Activated CD4-positive, alpha-beta T cell treated with anti-CD3 and anti-CD28 coated beads for 36 hours (primary cell): ENCODE measurements around the gene SNCAIP. TPM values are rescaled to one million over a fixed set of nuclear protein-coding genes. Genes with fewer than 3 reads are reported as not detected.

Experiments
- ATAC-seq: fragments of 200-7000 bp; cut with Tn5 transposase; one replicate; pipeline ENCODE4 v1.10.0; 2021; ENCODE audit warnings: mild to moderate bottlenecking, moderate library complexity
- CTCF ChIA-PET: fragments of 350-600 bp; sonication (Branson Sonifier 250); formaldehyde crosslinking; loops from one replicate; lab custom pipeline; 2021; ENCODE audit warnings: antibody characterized with exemption; lab: Charles Lee
- POLR2A ChIA-PET: fragments of 350-600 bp; sonication (Branson Sonifier 250); formaldehyde crosslinking; loops from one replicate; lab custom pipeline; 2021; ENCODE audit warnings: antibody characterized with exemption, inconsistent platforms; lab: Charles Lee
- DNase-seq: peaks from one replicate; pipeline ENCODE4 v3.0.0-alpha.2; 2020
- H3K27ac Mint-ChIP-seq: one replicate; pipeline ENCODE4 v1.8.0; 2021; ENCODE audit warnings: mixed read lengths
- H3K27me3 Mint-ChIP-seq: one replicate; pipeline ENCODE4 v1.8.0; 2021; ENCODE audit warnings: mixed read lengths
- H3K36me3 Mint-ChIP-seq: one replicate; pipeline ENCODE4 v1.8.0; 2021; ENCODE audit warnings: low read depth, mixed read lengths
- H3K4me1 Mint-ChIP-seq: one replicate; pipeline ENCODE4 v1.8.0; 2021; ENCODE audit warnings: mixed read lengths
- H3K4me3 Mint-ChIP-seq: one replicate; pipeline ENCODE4 v1.8.0; 2021; ENCODE audit warnings: mild to moderate bottlenecking, moderate library complexity, mixed read lengths
- H3K9me3 Mint-ChIP-seq: one replicate; pipeline ENCODE4 v1.8.0; 2021; ENCODE audit warnings: low read depth, mixed read lengths
- intact Hi-C, 2 experiments: fragments of 100-400 bp; cut with DNase I in 1 of 2; cut with micrococcal nuclease in 1 of 2; formaldehyde crosslinking; loops; one replicate each; pipeline versions ENCODE4 v1.14.2 to v1.15.1; 2022 to 2024; cut with DNase I, micrococcal nuclease
- total RNA-seq, 2 experiments: library from RNA; stranded (reverse); gene quantifications; one replicate each; pipeline ENCODE4 v1.2.3, GENCODE V29; 2021

The SNCAIP gene
- total RNA-seq, 2 experiments from 2014 or later = not detected

DNA sequence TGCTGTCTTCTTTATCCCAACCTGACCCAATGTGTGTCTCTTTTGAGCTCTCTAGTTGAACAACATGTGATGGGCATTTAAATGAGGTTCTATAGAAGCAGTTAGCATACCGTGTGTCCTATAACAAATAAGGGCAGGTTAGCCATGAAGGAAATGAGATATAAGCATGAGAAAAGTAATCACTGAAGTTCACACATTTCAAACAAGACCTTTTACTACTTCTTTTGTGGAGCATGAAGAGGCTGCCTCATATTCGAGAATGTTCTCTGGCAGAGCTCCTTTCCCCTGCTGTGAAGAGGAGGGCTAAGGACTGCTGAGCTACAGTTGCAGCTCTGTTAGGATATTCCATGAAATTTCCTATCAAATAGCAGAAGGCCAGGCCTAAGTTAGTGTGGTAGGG lies 15.2 kb upstream of the SNCAIP start:
- DNase-seq (no peak), ATAC-seq (no peak)
- Mint-ChIP-seq H3K27me3 (peaks cover 10% of the 10 kb centered on the region), H3K36me3 (no peaks in the 10 kb centered on the region), H3K27ac (no peak overlapping the region), H3K4me1 (no peaks in the 10 kb centered on the region), H3K9me3 (peaks cover 3% of the 10 kb centered on the region), H3K4me3 (no peak overlapping the region)
- POLR2A ChIA-PET = no interaction called here
- CTCF ChIA-PET = no interaction called here
- intact Hi-C loops = loop anchor here in 1 of 2 experiments (5.0 kb wide), 1 partner anchor 120 kb away; no protein-coding TSS in a partner anchor

GRCh38 chr5:122297587-122298298 lies 14.3 kb upstream of the SNCAIP start:
- Mint-ChIP-seq H3K36me3 (no peaks in the 10 kb centered on the region), H3K4me1 (no peaks in the 10 kb centered on the region), H3K9me3 (peaks cover 3% of the 10 kb centered on the region), H3K27me3 (peaks cover 10% of the 10 kb centered on the region), H3K27ac (no peak overlapping the region), H3K4me3 (no peak overlapping the region)
- ATAC-seq (no peak), DNase-seq (no peak)
- ChIA-PET POLR2A (no interaction called here), CTCF (no interaction called here)
- intact Hi-C loops = loop anchor here in 1 of 2 experiments (5.0 kb wide), 1 partner anchor 120 kb away; no protein-coding TSS in a partner anchor

- no peak overlapping the region for H3K27ac Mint-ChIP-seq
- no peaks in the 10 kb centered on the region for H3K4me1 Mint-ChIP-seq
- no peaks in the 10 kb centered on the region for H3K36me3 Mint-ChIP-seq
- CTCF ChIA-PET = no interaction called here
- H3K27me3 Mint-ChIP-seq = peaks cover 2% of the 10 kb centered on the region
- POLR2A ChIA-PET = interaction anchor here (0.6 kb wide), 1 partner anchor 38 kb away, joined by 6 read pairs; no protein-coding TSS in a partner anchor
- no peak for DNase-seq
- intact Hi-C loops = no loop called here
- no peak for ATAC-seq
- H3K9me3 Mint-ChIP-seq = no peaks in the 10 kb centered on the region
- no peak overlapping the region for H3K4me3 Mint-ChIP-seq
Measured at GRCh38 chr5:122300374-122300773, 11.7 kb upstream of the SNCAIP start.

DNA sequence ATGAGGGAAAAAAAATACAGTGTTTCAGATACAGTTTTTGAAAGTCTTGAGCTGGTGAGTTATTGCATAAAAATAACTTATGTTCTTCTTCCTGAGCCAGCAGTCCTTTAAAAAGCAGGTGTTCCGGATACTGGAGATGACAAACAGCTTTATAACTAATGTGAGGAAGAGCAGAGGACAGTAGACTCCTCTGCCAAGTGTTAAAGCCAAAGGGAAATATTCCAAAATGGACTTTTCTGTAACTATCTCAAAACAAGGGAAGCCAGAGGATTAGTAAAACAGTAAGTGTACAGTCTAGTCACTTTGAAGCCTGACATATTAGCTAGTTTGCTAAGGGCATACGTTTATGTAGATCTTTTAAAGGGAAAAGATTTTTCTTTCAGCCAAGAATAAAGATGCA lies 11.0 kb upstream of the SNCAIP start:
- POLR2A ChIA-PET = no interaction called here

DNA sequence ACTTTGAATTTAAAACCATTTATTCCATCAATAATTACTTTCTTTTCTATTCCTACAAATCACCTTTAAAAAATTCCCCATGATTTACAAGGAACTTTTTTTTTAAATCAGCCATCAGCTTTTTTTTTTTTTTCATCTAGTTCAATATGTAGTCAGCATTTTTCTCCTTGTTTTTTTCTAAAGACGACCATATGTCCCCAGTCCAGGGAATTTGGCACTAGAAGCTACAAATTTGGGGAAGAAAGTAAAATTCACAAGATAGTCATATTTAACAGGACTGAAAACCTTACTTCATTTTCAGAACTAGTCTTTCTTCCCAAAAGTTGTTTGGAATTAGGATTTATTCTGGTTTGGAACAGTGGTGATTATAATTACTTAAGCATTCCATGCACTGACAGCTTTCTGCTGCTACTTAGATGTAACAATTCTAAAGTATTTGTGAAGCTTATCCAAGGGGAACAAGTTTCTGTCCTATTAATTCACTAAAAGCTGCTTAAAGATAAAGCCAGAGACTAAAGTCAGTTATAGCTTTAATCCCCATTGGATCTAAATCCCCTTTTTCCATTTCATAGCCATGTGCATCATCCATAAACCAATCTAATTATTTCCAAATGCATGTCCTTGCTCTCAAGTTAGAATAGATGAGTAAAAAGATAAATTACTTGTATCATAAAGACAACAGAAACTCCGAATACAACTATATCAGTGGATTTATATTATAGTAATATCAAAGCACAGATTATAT lies 7.4 kb upstream of the SNCAIP start:
- H3K27ac Mint-ChIP-seq = no peak overlapping the region
- ATAC-seq = no peak
- peaks cover 13% of the 10 kb centered on the region for H3K27me3 Mint-ChIP-seq
- no peak for DNase-seq
- intact Hi-C loops = no loop called here
- ChIA-PET POLR2A (no interaction called here), CTCF (no interaction called here)
- H3K4me1 Mint-ChIP-seq = no peaks in the 10 kb centered on the region
- no peaks in the 10 kb centered on the region for H3K9me3 Mint-ChIP-seq
- H3K36me3 Mint-ChIP-seq = no peaks in the 10 kb centered on the region
- no peak overlapping the region for H3K4me3 Mint-ChIP-seq

More for the DNA sequence above, 11.0 kb upstream of the SNCAIP start:
- no peaks in the 10 kb centered on the region for H3K9me3 Mint-ChIP-seq
- ATAC-seq = no peak
- H3K4me1 Mint-ChIP-seq = no peaks in the 10 kb centered on the region
- DNase-seq = no peak
- intact Hi-C loops = no loop called here
- no peak overlapping the region for H3K4me3 Mint-ChIP-seq
- H3K27ac Mint-ChIP-seq = no peak overlapping the region
- peaks cover 4% of the 10 kb centered on the region for H3K27me3 Mint-ChIP-seq
- H3K36me3 Mint-ChIP-seq = no peaks in the 10 kb centered on the region
- CTCF ChIA-PET = no interaction called here

DNA sequence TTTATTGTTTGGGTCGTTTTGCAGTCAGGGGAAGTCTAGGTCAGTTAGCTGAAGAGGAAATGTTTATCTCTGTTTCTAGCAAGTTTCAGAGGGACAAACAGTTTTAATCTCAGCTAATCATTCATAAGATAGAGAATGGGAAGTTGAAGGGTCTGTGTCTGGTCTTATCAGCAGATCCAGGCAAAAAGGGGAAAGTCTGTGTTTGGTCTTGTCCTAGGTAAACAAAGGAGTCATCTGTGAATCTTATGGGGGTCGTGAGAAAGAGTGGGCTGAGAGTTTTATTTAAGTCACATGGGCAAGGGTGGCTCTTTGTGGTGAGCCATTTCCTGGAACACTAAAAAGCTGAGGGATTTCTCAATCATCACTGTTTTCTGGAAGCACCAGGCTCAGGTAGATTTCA lies 5.6 kb upstream of the SNCAIP start:
- Mint-ChIP-seq H3K27ac (no peak overlapping the region), H3K27me3 (peaks cover 28% of the 10 kb centered on the region), H3K9me3 (no peaks in the 10 kb centered on the region), H3K4me3 (no peak overlapping the region), H3K36me3 (no peaks in the 10 kb centered on the region), H3K4me1 (no peaks in the 10 kb centered on the region)
- DNase-seq = no peak
- intact Hi-C loops = no loop called here
- ChIA-PET CTCF (no interaction called here), POLR2A (no interaction called here)
- no peak for ATAC-seq

- Mint-ChIP-seq H3K9me3 (no peaks in the 10 kb centered on the region), H3K4me3 (no peak overlapping the region), H3K4me1 (peaks cover 5% of the 10 kb centered on the region), H3K27me3 (peaks cover 51% of the 10 kb centered on the region), H3K27ac (no peak overlapping the region), H3K36me3 (no peaks in the 10 kb centered on the region)
- POLR2A ChIA-PET = no interaction called here
- intact Hi-C loops = loop anchor here in 1 of 2 experiments (10.0 kb wide), 1 partner anchor 784 kb away; no protein-coding TSS in a partner anchor
- ATAC-seq (no peak), DNase-seq (no peak)
- CTCF ChIA-PET = no interaction called here
Measured at GRCh38 chr5:122310889-122311288, 1.1 kb upstream of the SNCAIP start.

DNA sequence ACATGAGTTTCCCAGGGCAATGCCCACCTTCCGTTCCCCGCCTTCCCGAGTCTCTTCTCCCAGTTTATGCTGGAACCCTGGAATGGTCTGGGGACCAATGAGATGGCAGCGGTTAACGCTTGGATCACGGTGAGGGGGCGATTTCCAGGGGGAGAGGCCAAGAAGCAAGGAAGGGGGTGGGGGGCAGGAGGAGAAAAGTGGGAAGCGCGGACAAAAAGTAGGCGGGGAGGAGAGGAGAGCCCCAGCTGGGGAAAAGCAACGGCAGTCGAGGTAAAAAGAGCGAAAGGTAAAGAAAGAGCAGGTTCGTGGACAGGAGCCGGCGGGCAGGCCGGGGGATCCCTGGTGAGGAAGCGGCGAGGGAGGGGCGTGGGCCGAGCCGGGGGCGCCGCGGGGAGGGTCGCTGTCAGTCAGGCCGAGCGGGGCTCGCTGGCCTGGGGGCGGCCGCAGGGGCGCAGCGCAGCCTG lies 508 bp upstream of the SNCAIP start:
- intact Hi-C loops = loop anchor here in 1 of 2 experiments (10.0 kb wide), 1 partner anchor 783 kb away; no protein-coding TSS in a partner anchor
- peaks cover 50% of the 10 kb centered on the region for H3K27me3 Mint-ChIP-seq

GRCh38 chr5:122312591-122313406 lies 762 bp downstream of the SNCAIP start:
- H3K27ac Mint-ChIP-seq = no peak overlapping the region
- POLR2A ChIA-PET = no interaction called here
- ATAC-seq (no peak), DNase-seq (no peak)
- intact Hi-C loops = loop anchor here in 1 of 2 experiments (10.0 kb wide), 1 partner anchor 782 kb away; no protein-coding TSS in a partner anchor
- H3K36me3 Mint-ChIP-seq = no peaks in the 10 kb centered on the region
- CTCF ChIA-PET = no interaction called here
- peaks cover 50% of the 10 kb centered on the region for H3K27me3 Mint-ChIP-seq
- no peaks in the 10 kb centered on the region for H3K9me3 Mint-ChIP-seq
- no peak overlapping the region for H3K4me3 Mint-ChIP-seq
- H3K4me1 Mint-ChIP-seq = peaks cover 5% of the 10 kb centered on the region

More for the DNA sequence above, 508 bp upstream of the SNCAIP start:
- CTCF ChIA-PET = interaction anchor here (0.7 kb wide), 1 partner anchor 195 kb away, joined by 3 read pairs; no protein-coding TSS in a partner anchor
- ATAC-seq (no peak), DNase-seq (no peak)
- Mint-ChIP-seq H3K4me3 (no peak overlapping the region), H3K4me1 (peaks cover 5% of the 10 kb centered on the region), H3K27ac (no peak overlapping the region), H3K36me3 (no peaks in the 10 kb centered on the region), H3K9me3 (no peaks in the 10 kb centered on the region)
- POLR2A ChIA-PET = no interaction called here

- DNase-seq = no peak
- intact Hi-C loops = loop anchor here in 1 of 2 experiments (10.0 kb wide), 1 partner anchor 781 kb away; no protein-coding TSS in a partner anchor
- Mint-ChIP-seq H3K27ac (no peak overlapping the region), H3K4me3 (no peak overlapping the region), H3K27me3 (peaks cover 50% of the 10 kb centered on the region), H3K36me3 (no peaks in the 10 kb centered on the region), H3K4me1 (peaks cover 5% of the 10 kb centered on the region), H3K9me3 (no peaks in the 10 kb centered on the region)
- no peak for ATAC-seq
- ChIA-PET CTCF (no interaction called here), POLR2A (no interaction called here)
Measured at GRCh38 chr5:122314036-122314435, 2.0 kb downstream of the SNCAIP start.

GRCh38 chr5:122315521-122315920 lies 3.5 kb downstream of the SNCAIP start:
- Mint-ChIP-seq H3K27me3 (peaks cover 39% of the 10 kb centered on the region), H3K4me3 (no peak overlapping the region), H3K27ac (no peak overlapping the region), H3K36me3 (no peaks in the 10 kb centered on the region), H3K4me1 (peaks cover 5% of the 10 kb centered on the region), H3K9me3 (no peaks in the 10 kb centered on the region)
- DNase-seq = no peak
- intact Hi-C loops = loop anchor here in 1 of 2 experiments (10.0 kb wide), 1 partner anchor 779 kb away; no protein-coding TSS in a partner anchor
- no peak for ATAC-seq
- ChIA-PET CTCF (no interaction called here), POLR2A (no interaction called here)
